Cerebellar cortex (tissue), 1 donor: ENCODE measurements around the gene P4HTM.
A peak's percentile ranks its signal among the peaks of the same experiment; 100 is the strongest.

Experiments used
- DNase-seq: peaks from one replicate; pipeline ENCODE4 v3.0.0-alpha.2; 2015; ENCODE audit warnings: low spot score

P4HTM gene

DNA sequence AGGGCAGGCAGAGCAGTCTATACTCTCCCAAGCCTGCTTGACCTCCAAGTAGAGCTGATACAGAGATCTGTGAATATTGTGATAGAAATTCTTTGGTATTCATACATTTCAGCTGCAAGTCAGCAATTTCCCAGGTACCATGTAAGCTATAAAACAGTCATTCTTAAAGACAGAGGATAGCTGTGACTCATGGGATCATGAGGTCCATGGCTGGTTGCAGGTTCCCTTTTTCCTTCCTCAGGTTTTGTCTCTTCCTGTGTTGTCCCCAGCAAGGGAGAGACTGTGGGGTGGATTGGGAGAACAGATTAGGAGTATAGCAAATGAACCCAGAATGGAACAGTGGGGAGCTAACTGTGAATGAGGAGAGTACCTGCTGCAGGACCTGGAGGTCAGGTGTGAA is 5.4 kb upstream of the P4HTM start:
- no peak for DNase-seq

DNA sequence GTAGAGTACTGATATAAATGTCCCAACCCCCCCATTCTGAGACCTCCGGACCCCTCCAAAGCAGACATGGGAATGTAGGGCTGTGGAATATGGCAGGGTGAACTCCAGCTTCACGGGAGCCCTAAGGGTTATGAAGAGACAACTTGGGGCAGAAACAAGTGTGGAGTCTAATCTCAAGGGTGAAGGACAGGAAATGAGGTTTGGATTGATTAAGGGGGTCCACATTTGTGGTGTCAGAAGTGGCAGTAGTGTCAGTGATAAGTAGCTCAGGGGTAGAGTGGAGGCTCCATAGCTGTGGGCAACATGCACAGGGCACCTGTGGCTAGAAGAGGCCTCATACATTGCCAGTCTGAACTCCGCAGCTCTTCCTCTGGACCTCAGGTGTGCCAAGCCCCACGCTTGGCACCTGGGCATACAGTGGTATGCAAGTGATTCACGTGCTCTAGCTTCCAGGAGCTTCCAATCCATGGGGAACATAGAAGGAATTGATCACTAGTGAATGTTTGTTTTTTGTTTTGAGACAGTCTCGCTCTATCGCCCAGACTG is 4.1 kb upstream of the P4HTM start:
- DNase-seq, result no peak

DNA sequence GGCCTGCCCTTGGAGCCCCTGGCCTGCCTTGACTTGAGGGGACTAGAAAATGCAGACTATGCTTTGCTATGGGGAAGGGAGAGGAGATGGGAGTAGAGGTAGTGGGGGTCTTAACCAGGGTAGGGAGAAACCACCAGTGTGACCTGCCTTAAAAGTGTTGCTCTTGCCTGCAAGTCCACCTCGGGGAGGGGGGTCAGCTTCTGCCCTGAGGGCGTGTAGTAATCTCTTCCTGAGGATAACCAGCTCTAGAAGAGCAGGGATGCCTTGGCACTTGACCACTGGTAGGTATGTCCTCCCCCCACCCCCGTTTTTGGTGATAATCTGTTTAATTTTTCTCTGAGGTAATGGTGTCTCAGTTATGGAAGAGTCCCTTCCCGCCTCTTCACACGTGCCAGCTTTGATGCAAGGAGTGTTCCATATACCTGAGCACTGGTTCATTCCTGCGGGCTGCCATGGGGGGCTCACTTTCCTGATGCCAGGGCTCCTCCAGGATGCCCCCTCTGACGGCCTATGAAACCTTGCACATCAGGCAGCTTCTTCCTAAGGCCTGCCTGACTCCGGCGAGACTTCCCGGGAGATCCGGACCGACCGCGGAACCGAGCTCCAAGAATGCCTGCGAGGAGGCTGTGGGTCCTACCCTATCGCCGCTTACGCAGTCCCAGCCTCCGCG is 780 bp upstream of the P4HTM start:
- no peak for DNase-seq

DNA sequence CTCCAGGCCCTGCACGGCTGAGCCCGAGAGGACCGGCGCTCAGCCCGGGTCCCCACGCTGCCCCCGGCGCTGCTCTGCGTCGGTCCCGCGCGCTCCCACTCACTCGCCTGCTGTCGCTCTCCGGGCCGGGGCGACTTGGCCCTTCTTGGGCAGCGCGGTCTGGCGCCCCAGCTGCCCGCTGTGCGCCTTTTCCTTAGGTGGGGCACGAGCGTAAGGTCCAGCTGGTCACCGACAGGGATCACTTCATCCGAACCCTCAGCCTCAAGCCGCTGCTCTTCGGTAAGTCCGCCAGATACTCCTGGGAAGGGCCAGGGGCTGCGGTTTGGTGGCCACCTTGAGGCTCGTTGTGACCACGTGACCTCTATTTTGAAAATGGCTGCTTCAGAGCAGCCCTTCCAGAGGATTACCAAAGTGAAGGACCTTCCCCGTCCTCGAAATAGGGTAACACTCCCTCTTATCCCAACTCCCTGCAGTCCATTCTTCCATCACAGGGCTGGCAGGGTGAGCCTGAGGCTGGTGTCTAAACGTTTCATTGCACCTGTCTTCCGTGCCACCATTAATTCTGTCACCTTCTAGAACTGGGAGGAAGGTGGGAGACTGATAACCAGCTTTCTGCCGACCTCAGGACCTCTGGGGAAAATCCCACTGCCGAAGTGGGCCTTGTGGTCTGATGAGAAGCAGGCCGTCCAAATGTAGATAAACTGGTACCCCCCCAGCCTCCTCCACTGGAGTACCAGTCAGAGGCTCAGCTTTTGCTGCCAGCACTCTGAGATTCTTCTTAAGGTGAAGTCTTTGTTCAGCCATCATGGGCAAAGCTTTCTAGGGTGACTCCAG is 812 bp downstream of the P4HTM start:
- DNase-seq, result peak; percentile 59

DNA sequence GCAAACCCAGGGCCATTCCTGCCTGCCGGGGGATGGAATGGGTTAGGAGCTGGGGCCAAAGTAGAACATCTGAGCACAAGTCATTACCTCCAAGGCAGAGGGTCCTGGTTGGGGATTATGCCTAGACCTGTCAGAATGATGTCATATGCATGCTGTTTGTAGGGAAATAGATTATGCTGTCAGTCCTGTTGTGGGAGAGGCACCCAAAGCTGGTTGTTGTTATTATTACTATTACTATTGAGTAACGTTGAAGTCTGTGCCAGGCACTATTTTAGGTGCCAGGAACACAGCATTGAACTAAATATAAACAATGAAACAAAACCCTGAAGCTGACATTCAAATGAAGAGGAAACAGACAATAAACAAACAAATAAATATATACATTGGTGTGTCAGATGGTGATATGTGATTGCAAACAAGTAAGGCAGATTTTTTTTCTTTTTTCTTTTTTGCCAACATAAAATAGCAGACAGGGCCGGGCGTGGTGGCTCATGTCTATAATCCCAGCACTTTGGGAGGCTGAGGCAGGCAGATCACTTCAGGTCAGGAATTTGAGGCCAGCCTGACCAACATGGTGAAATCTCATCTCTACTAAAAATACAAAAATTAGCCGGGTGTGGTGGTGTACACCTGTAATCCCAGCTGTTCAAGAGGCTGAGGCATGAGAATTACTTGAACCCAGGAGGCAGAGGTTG is 2.0 kb downstream of the P4HTM start:
- DNase-seq, result no peak

DNA sequence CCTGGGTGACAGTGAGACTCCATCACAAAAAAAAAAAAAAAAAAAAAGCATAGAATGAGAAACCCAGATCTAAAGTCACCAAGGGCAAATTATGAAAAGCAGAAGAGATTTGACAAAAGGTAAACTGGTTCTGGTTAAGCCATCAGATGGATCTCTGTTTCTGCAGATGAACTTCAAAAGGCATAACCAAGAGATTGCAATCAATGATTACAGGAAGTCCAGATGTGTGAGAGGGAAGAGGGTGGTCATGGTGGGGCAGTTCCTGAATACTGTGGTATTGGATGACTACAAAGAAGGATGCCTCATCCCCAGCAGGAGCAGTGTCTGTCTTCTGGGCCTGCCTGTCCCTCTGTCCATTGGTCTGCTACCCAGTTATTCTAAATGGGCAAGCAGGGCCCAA is 3.8 kb downstream of the P4HTM start:
- no peak for DNase-seq

DNA sequence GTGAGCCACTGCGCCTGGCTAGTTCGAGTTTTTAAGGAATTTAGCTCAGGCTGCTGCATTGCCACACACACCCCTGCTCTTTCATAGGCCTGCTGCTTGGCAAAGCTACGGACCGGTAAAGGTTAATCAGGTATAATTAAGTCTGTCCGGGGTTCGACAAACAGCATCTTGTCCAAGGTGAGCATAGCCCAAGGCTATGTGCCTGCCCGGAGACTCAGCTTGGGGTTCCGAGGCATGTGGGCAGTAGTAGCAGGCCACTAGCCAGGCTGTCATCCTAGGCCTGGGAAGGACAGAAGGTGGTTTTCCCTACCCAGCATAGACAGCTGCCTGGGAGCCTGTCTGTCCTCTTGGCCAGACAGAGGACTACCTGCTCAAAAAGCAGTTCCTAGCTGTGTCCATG is 6.6 kb downstream of the P4HTM start:
- DNase-seq, result no peak

DNA sequence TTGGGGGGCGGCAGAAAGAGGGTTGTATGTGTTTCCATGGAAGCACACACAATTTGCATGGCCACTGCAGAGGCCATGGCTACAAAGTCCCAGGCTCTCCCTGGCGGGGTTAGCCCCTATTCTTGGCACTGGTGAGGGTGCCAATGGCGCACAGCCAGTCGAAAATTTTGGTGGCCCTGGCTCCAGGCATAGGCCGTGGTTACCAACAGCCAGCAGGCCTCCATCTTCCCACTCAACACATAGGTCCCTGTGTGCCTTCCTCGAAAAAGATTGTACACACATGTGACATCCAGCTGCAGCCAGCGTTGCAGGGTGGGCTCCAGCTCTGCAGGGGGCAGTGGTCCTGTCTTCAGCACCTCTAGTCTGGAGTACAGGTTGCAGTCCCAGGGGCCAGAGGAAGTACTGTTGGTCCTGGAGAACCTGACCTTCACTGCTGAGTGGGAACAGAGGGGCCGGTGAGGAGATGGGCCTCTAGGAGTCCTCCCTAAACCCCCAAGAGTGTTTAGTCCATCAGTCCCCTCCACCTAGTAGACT is 7.1 kb downstream of the P4HTM start:
- no peak for DNase-seq

DNA sequence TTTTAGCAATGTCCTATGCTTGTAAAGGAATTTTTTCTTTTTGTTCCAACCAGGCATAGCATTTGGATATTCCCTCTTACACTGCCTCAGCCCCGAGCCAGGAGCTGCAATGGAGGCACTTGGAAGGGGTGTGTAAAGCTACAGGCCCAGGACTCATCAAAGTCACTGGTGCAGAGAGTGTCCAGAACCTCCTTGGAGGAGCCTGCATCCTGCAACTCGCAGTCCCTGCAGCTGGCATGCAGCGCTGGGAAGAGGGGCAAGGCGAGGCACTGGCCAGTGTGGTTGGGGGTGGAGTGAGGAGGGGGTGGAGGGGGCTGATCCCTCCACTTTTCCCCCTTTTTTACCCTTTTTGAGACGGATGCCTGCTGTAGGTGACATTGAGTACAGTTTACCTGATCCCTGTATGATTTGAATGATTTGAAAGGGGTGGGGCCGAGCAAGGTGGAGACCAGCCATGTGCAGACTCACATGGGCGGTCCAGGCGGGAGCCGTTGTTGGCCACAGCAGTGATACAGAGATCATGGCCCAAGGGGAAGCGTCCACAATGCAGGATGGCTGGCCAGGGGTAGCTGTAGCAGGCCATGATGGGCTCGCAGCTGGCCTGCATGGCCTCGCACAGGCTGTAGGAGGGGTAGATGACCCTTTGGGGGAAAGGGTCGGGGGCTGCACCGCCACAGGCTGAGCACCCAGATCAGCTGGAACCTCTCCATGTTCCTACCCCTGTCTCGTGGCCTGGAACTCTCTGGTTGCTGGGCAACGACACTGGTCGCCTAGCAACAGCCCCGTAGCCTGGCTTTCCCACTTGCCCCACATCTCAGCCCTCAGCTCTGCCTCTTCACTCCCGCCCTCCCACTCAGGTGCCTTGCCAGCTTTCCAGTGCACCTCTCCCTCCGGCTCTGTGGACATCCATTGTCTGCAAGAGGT is 7.9 kb downstream of the P4HTM start:
- DNase-seq, result peak; percentile 48

DNA sequence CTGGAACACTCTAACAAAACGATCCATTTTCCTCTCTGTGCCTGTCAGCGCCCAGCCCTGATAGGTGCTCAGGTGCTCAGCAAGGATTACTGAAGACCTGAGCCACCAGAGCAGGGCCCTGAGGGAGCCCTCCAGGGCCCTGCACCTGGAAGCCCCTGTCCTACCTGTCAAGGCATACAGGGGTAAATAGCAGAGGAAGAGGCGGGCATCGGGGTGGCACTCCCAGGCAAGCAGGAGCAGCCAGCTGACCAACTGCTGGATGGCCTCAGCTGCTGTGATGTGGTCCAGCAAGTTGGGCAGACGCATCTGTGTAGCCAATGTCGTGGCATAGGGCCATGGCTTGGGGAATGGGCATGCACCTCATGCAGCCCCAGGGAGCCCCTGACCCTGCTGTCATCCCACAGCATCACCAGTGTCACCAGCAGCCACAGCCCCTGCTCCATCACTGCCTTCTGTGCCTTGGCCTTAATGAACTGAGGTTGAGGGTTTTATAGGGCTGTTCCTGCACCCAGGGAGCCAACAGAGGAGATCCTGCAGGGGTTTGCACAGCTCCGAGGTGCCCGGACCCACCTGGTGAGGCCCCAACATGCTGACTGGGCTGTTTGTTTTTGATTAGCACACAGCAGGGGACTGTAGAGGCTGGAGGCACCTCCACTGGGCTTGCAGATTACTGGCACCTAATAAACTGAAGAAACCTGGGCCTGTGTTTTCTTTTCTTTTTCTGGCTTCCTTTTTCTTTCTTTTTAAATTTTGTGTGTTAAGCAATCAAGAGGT is 9.2 kb downstream of the P4HTM start:
- no peak for DNase-seq

DNA sequence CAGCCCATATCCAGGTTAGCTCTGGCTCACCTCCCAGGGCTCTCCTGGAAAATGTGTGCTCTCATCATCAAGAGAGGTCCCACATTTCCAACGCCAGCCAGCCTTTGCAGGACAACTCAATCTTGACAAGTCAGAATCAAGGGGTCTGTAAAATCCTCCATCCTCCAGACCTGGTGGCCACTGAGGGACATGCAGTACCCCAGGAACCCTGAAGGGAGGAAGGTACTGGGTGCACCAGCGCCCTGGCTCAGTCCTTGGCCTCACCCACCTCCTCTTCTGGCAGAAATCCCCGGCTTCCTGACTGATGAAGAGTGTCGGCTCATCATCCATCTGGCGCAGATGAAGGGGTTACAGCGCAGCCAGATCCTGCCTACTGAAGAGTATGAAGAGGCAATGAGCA is 11.1 kb downstream of the P4HTM start:
- no peak for DNase-seq

DNA sequence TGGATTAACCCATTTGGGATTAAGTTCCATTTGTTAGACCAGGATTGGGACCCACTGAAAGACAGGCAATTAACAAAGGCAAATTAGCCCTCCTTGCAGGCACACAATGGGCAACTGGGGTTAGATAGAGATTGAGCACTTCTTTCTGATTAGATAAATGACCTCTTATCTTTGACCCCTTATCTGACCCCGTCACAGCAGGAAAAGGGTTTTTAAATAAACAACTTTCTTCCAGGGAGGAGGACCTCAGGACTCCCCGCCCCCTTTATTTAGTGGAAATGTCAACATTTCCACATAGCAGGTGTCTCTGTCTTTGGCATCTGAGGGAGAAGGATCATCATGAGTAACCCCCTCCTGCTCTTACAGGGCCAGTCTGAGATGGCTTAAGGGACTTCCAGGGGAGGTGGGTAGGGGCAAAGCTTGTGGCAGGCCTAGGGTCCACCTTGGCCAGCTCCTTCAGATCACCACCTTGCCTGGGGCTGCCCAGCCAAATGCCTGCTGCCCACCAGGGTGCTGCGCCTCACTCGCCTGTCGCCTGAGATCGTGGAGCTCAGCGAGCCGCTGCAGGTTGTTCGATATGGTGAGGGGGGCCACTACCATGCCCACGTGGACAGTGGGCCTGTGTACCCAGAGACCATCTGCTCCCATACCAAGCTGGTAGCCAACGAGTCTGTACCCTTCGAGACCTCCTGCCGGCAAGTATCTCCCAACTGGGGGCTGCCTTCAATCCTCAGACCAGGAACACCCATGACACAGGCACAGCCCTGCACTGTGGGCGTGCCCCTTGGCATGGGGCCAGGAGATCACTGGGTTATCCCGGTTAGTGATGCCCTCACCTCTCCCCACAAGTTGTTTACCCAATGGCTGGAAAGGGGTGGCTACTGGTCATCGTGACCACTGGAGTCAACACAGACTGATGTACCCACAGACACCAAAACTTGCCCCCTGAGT is 14.6 kb downstream of the P4HTM start:
- DNase-seq, result no peak

DNA sequence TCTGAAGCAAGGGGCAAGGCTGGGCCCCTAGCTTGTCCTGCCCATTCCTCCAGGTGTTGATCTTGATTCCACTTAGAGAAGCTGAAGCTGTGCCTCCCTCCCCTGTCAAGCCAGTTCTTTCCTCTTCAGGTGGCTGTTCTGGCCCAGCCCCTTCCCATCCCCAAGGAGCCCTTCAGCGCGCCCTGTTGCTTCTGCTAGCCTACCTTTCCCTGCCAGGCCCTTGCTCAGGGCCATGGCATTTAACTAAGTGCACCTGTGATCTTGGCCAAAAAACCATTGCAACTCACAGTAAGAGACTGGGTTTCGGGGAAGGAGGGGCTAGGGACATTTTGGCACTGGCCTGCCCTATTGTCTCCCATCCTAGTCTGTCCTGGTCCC is 15.3 kb downstream of the P4HTM start:
- no peak for DNase-seq

DNA sequence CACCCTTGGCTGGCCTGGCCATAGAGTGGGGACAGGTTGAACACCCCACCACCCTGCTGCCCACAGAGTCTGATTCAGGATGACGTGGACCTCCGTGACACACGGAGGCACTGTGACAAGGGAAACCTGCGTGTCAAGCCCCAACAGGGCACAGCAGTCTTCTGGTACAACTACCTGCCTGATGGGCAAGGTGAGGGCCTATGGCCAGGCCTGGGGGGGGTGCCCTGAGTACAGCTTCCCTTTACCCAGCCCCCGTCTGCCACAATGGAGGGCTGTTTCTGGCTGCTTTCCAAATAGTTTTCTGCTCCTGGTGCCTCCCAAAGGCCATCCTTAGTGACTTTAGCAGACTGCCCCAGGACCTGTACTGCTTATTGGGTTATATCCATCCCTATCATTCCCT is 16.0 kb downstream of the P4HTM start:
- DNase-seq, result no peak

DNA sequence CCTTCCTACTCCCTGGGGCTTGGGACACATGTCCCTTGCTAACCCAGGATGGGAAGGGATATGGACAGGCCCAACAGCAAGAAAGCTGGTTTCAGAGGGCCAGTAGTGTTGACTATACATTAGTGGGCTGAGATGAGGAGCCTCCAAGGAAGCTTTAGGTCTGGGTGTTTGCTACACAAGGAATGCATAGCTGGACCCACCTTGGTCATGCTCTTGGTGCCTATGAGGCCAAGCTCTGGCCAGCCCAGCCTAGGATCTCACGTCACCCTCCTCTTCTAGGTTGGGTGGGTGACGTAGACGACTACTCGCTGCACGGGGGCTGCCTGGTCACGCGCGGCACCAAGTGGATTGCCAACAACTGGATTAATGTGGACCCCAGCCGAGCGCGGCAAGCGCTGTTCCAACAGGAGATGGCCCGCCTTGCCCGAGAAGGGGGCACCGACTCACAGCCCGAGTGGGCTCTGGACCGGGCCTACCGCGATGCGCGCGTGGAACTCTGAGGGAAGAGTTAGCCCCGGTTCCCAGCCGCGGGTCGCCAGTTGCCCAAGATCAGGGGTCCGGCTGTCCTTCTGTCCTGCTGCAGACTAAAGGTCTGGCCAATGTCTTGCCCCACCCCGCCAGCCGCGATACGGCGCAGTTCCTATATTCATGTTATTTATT is 16.5 kb downstream of the P4HTM start:
- no peak for DNase-seq

DNA sequence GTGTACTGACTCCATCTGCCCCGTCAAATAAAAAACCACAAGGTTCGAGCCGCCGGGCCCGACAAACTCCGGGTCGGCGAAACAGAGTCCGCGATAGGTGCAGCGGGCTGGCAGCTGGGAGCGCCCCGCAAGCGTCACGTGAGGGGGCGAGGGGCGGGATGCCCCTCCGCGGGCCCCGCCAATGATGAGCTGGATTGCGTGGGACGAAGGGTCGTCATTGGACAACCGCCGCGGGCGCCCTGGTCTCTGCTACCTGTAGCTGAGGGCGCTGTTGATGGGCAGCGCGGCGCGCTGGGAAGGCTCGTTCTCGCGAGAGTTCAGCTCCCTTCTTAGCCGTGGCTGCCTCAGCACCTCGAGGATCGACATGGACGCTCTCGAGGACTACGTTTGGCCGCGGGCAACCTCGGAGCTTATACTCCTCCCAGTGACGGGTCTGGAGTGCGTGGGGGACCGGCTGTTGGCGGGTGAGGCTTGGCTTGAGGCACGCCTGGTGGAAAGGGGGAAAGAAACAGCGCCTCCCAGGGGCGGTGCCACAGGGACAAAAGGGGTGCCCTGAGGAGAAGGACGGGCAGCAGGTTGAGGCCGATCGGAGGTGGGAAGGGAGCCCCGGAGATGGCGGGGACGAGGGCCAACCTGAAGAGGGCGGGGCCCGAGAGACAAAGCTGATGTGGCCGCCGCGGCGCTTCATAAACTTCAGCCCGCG is 17.2 kb downstream of the P4HTM start, which contains the start of gene WDR6:
TSS of gene WDR6 (plus strand) at position 324 of the 703 bp plus-strand sequence. CDS start at position 365, 41 bp downstream.
- DNase-seq, result peak; percentile 98

DNA sequence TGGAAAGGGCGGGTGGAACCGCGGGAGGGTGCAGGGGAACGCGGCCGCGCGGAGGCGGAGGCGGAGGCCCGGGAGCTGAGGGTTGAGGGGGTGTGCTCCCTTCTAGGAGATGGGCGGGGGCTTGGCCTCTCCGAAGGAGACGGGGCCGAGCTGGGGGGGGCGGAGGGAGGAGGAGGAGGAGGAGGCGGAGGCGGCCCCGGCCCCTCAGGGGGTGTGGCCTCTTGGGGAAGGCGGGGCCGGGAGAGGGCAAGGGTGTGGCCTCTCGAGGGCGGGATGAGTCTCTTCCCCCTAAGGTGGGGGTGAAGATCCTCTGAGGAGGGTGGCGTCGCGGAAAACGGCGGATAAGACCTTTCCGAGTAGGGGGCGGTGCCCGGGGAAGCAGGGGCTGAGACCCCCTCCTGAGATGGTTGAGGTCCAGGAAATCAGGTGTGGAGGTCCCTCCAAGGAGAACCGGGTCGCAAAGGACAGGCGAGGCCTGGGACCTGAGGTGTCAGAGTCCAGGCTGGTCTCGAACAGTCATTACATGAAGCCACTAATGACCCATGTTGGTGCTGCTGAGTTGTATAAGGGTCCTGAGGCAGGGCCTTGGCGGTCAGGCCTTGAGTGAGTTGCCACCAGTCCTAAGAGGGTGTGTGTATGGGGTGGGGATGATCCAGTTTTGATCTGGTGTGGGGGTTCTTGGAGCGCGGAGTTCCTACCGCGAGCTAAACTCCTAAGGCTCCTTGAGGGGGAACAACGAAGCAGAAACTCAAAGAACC is 17.9 kb downstream of the P4HTM start:
- peak; percentile 77 for DNase-seq
